HG03354 (cell line): ENCODE results near the gene SLC16A4.

Source experiments
- ATAC-seq: cut with Tn5 transposase; IDR thresholded peaks from one replicate; pipeline ENCODE4 v1.9.1; 2021; ENCODE audit warnings: mild to moderate bottlenecking; ENCODE audit not compliant: unreplicated experiment, poor library complexity, severe bottlenecking

Gene SLC16A4

DNA sequence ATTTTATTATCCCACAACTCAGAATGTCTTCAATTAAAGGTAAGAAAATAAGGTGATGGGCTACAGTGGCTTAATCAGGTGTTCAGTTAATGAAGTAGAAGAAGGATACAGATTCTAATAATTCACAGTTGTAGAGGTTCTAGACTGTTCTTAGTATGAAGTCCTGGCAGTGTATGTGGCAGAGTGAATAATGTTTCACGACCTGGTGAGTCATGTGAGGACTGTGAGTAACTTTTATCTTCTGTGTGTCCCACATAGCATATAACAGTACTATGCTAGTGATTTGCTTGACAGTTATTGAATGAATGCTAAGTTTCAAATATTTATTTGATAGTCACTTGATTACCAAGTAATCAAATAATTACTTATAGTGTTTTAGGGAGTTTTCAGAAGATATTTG lies 20.0 kb downstream of the SLC16A4 start:
- no peak for ATAC-seq

DNA sequence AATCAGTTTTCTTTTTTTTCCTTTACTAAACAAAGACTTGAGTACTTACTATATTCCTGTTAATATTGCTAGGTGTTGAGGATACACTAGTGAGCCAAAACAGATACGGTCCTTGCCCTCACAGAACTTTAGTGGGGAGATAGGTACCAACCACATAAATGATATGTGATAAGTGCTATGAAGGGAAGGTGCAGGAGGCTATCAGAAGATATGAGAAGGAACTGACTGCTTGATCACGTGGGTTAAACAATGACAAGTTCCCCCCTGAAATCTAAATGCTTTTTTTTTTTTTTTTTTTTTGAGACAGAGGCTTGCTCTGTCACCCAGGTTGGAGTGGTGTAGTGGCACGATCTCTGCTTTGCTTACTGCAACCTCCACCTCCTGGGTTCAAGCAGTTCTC lies 26.6 kb downstream of the SLC16A4 start:
- ATAC-seq = no peak

DNA sequence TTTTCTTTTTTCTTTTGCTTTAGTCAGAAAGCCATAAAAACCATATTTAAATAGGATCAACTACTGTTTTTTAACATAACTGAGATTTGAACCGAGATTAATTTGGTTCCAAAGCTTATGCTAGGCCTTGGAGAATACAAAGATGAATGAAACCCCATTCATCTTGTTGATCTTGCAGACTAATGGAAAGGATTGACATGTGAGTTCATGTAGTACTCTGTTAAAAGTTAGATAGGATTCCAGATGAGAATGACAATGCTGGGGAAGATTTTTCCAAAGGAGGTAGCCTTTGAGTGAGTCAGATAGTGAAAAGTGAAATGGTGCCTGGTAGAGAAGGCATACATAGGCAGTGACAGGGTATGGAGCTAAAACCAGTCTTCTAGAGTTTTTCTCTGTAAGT lies 29.0 kb downstream of the SLC16A4 start:
- no peak for ATAC-seq

DNA sequence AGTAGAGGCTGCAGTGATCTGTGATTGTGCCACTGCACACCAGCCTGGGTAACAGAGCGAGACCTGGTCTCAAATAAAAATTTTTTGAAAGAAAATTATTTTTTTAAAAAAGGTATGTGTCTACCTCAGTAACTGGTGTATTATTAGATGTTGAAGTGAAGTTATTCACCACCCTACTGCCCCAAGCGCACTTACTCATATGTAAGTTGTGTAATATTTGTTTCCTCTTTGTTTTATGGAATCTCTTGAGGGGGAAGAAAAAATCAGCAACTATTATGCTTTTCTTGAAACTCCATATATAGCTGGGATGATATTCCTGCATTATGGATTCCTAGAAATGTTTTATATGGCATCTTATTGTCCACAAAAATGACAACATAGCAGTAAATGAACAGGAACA lies 30.4 kb downstream of the SLC16A4 start:
- ATAC-seq = no peak

DNA sequence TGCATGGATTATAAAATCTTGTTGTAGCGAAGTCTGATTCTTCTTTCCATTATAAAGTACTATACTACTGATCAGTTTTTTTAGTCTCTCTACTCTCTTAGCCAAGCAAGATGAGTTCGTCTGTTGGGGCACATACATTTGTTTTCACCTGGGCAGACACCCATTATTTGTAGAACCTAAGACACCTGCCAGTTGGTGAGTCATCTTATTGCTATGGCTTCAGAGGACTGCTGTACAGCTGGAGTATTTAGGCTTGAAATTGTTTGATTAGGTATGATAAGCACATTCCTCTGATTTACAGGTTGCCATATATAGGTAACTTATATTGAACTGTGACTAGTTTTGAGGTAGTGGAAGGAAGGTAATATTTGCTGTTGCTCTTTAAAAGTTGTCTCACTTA lies 34.4 kb downstream of the SLC16A4 start:
- ATAC-seq = no peak

DNA sequence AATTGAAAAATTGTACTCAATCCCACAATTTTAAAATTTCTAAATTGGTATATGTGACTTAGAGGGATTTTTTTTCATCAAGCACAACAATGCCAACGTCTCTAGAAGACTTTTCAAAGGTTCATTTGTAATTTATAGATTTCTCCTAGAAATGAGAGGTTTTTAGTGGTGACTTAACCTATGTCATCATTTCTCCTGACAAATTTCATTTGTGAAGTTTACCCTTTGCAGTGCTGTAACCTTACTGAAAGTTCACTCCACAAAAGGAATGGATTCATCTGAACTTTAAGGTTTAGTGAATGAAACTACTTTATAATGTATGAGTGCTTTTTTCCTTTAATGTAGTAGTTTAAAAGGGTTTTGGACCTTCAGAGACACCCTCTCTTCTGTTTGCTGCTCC lies 35.5 kb downstream of the SLC16A4 start:
- ATAC-seq = no peak

DNA sequence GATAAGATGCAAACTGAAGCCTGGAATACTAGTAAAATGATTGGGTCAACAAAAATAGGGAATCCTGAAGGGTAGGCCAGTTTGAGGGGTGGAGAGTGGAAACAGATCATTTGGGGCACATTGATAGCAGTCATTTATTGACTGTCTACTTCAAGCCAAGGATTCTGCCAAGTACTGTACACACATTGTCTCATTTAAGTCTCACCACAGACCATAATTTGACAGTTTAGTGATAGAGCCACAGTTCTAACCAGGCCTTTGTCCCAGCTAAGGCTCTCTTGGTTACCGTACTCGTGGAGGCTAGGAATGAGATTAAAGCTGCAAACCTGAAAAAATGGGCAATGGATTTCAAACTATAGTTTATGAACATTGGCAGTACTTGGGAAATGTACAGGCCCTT lies 40.5 kb downstream of the SLC16A4 start:
- ATAC-seq = no peak

DNA sequence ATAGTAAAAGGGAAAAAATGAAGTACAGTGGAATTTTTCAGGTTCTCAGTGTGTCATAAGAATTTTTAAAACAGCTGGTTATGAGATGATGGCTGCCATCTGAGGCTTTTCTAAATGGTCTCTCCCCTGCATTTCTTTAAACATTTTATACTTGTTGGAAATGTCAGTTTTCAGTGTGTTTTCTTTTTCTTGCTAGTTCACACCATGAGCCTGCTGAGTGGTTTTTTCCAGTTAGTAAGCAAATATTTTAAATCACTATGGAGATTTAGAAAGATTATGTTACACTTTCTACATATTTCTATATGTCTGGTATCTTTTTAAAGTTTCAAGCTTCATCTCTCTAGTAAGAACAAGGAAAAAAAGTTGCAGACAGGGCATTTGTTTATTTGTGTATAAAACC lies 42.1 kb downstream of the SLC16A4 start:
- no peak for ATAC-seq

DNA sequence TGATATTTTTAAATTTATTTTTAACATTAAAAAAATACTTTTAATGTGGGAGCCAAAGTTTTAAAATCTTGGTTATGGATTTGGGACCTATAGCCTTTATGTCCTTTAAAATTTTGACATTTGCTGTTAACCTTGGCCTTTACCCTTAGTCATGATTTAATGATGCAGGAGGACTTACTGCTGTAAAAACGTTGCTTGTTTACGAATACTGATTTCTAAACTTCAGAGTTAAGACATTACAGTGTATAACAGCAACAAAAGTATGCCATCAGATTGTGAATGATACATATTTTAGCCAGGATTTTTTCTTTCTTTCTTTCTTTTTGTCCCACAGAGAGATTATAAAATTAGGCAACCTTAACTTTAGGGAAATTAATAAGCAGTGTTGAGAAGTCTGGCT lies 42.8 kb downstream of the SLC16A4 start:
- no peak for ATAC-seq

DNA sequence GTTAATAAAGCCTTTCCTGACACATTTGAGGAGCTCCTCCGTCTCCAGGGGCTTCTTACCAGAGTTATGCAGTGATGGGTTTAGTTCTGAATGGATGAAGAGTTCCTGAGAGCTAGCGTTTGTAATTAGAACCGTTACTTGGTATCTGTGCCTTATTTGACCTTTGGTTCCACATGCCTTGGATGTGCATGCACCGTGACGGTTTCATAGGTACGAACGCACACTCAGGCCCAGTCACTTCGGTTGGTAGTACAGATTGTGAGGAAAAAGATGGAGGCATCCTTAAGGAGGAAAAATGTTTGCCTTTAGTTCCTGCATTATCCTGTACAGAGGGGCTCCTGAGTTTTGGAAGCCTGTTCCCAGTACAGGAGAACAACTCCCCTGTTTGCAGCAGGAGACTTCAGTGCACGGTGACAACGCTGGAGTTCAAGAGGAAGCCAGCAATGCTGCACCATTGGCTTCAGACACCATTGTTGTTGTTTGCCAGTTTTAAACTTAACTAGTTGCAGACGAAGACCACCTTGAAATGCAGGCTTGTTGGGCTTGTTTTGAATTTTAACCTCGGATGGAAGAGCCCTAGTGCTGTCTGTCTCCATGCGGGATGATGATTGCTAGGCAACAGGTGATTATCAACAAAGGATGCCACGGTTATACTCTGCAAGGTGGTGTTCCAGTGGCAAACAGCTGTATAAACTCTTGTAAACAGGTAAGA lies 43.5 kb downstream of the SLC16A4 start:
- no peak for ATAC-seq

DNA sequence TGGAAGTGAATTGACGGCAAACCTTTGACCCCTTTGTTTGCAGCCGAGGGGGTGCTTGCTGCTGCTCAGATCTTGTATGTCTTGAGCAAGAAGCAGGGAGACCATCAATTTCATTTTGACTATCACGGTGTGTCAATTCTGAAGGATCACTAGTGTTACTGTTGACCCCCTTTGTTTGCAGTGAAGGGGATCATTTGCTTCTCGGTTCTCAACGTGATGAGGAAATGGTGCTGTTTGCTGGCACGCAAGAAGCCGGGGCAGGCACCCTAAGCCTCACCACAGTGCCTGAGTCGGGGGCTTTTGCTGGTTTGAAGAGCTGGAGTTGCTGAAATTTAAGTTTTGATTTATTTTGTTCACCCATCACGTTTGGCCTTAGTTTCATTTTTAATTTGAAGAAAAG lies 44.1 kb downstream of the SLC16A4 start:
- no peak for ATAC-seq

DNA sequence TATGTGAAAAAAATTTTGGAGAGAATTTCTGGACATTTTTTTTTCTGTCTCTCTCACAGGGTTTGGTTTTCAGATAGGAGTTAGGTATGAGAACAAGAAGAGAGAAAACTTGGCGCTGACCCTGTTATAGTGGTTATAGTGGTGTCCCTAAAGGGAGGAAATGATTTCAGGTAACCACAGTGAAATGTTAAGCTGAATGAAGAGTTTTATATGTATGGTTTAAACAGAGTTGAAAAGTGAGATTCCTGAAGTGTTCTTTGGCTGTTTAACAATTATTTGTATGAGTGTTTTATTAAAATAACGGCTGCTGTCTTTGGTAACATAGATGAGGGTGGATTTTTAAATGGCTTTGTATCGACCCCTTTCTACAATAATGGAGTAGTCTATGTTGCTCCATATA lies 45.3 kb downstream of the SLC16A4 start:
- ATAC-seq = no peak

DNA sequence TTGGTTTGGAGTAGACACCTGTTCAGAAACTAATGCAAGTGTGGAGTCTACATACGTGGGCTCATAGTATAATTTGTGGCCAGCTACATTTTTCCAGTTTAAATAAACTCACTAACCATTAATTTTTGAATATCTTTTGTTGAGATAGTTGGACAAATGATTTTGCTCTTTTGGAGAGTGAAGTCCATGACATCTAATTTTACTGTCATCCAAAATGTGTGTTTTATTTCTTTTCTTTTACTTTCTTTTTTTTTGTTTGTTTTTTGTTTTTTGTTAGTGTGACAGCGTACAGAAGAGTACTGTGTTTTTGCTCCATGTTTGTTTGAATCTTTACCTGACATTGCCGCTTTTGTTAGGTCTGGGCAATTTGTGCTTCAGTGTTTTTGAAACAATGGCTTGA lies 46.7 kb downstream of the SLC16A4 start:
- ATAC-seq = no peak

DNA sequence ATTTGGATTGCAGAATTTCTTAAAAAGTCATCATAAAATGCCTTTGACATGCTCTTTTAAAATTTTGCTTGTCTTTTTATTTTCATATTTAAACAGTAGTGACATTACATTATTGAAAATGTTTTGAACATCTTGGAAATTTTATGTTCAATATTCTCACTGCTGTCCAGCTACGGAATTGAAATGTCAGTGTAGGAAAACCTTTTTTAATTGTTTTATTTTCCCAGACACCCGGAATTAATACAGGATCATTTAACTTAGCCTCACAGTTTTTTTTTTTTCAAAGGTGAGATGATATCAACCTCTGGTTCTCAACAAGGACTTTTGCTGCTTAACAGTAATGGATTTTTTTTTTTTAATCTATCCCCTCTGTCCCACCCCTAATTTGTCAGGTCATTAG lies 47.6 kb downstream of the SLC16A4 start:
- ATAC-seq = no peak

DNA sequence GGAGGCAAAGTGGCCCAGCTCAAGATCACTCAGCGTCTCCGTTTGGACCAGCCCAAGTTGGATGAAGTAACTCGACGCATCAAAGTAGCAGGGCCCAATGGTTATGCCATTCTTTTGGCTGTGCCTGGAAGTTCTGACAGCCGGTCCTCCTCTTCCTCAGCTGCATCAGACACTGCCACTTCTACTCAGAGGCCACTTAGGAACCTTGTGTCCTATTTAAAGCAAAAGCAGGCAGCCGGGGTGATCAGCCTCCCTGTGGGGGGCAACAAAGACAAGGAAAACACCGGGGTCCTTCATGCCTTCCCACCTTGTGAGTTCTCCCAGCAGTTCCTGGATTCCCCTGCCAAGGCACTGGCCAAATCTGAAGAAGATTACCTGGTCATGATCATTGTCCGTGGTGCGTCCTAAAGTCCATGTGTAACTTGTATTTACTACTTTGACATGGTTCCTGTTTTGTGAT lies 48.9 kb downstream of the SLC16A4 start:
- ATAC-seq = no peak

DNA sequence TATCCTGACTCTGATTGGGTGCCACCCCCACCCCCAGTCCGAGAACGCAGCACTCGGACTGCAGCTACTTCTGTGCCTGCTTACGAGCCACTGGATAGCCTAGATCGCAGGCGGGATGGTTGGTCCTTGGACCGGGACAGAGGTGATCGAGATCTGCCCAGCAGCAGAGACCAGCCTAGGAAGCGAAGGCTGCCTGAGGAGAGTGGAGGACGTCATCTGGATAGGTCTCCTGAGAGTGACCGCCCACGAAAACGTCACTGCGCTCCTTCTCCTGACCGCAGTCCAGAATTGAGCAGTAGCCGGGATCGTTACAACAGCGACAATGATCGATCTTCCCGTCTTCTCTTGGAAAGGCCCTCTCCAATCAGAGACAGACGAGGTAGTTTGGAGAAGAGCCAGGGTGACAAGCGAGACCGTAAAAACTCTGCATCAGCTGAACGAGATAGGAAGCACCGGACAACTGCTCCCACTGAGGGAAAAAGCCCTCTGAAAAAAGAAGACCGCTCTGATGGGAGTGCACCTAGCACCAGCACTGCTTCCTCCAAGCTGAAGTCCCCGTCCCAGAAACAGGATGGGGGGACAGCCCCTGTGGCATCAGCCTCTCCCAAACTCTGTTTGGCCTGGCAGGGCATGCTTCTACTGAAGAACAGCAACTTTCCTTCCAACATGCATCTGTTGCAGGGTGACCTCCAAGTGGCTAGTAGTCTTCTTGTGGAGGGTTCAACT lies 49.5 kb downstream of the SLC16A4 start:
- no peak for ATAC-seq

DNA sequence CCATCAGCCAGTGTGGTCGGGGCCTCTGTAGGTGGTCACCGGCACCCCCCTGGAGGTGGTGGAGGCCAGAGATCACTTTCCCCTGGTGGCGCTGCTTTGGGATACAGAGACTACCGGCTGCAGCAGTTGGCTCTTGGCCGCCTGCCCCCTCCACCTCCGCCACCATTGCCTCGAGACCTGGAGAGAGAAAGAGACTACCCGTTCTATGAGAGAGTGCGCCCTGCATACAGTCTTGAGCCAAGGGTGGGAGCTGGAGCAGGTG lies 50.7 kb downstream of the SLC16A4 start:
- ATAC-seq = no peak

DNA sequence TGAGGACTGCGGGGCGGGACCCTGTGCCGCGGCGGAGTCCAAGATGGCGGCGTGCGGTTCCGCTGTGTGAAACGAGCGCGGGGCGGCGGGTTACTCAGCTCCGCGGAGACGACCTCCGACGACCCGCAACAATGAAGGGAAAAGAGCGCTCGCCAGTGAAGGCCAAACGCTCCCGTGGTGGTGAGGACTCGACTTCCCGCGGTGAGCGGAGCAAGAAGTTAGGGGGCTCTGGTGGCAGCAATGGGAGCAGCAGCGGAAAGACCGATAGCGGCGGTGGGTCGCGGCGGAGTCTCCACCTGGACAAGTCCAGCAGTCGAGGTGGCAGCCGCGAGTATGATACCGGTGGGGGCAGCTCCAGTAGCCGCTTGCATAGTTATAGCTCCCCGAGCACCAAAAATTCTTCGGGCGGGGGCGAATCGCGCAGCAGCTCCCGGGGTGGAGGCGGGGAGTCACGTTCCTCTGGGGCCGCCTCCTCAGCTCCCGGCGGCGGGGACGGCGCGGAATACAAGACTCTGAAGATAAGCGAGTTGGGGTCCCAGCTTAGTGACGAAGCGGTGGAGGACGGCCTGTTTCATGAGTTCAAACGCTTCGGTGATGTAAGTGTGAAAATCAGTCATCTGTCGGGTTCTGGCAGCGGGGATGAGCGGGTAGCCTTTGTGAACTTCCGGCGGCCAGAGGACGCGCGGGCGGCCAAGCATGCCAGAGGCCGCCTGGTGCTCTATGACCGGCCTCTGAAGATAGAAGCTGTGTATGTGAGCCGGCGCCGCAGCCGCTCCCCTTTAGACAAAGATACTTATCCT lies 51.2 kb downstream of the SLC16A4 start:
- peak; percentile 2 for ATAC-seq

DNA sequence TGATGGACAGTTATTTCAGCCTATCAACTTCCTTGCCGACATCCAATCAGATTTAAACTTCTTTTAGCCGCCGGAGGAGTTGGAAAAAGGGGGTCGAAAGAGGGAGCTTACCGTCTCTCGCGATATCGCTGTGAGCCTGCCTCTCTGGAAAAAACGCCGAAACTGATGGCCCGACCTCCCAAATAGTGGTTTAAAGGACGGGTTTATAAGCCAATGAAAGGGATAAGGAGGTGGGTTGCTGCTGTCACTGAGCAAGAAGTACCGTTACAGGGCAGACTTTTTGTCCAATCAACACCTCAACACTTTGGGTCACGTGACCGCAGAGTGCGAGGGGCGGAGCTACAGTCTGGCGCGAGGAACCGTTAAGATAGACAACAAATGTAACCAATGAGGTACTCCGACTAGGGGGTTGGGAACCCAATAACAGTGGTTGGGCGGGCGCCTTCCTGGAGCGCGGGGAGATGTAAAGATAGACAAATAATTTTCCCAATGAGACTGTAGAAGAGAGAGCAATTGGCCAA lies 51.9 kb downstream of the SLC16A4 start, which contains the start of gene RBM15:
RBM15 (plus strand) TSS at position 492 of the 521 bp plus-strand sequence; CDS start at position 521, 29 bp downstream.
- peak; percentile 73 for ATAC-seq

DNA sequence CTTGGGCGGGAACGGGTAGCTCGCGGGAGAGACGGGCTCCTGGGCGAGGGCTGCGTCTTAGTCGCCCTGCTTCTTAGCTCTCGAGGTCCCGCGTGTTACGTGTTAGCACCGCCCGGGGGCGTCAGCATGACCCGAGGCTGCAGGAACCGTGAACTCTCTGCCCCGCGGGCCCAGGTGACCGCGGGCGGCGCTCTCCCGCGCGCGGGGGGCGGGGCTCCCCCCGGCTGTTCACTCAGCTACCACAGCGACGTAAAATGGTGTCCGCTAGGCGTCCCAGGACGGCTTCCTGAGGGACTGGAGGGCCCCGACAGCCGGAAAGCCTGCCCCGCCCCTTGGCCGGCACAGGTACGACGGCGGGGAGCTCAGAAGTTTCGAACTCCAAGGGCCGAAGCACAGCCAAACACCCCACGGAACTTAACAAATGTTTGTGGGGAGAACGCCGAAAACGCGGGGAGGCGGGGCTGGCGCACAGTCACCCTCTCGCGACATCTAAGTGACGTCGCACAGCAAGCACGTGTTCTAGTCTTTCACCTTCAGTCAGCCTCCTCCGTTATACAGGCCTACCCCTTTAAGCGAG lies 52.4 kb downstream of the SLC16A4 start:
- ATAC-seq = peak; percentile 77
